Activated T-cell treated with anti-CD3 and anti-CD28 coated beads, Interleukin-2, amount 50 U/mL, for 24 hours (primary cell): Measurements from ENCODE around the gene LINGO1.

Experiments
- DNase-seq: peaks from one replicate; pipeline ENCODE4 v3.0.0-alpha.2; 2020
- H3K27ac Mint-ChIP-seq: 2 replicates; pipeline ENCODE4 v1.8.0; 2020; ENCODE audit warnings: mild to moderate bottlenecking, mixed read lengths
- H3K27me3 Mint-ChIP-seq: 2 replicates; pipeline ENCODE4 v1.8.0; 2020; ENCODE audit warnings: mixed read lengths
- H3K36me3 Mint-ChIP-seq: 2 replicates; pipeline ENCODE4 v1.8.0; 2020; ENCODE audit warnings: low read depth, mixed read lengths
- H3K4me1 Mint-ChIP-seq: 2 replicates; pipeline ENCODE4 v1.8.0; 2020; ENCODE audit warnings: low read depth, mixed read lengths
- H3K4me3 Mint-ChIP-seq: 2 replicates; pipeline ENCODE4 v1.8.0; 2020; ENCODE audit warnings: mild to moderate bottlenecking, moderate library complexity, mixed read lengths
- H3K9me3 Mint-ChIP-seq: 2 replicates; pipeline ENCODE4 v1.8.0; 2020; ENCODE audit warnings: mixed read lengths

Gene LINGO1

DNA sequence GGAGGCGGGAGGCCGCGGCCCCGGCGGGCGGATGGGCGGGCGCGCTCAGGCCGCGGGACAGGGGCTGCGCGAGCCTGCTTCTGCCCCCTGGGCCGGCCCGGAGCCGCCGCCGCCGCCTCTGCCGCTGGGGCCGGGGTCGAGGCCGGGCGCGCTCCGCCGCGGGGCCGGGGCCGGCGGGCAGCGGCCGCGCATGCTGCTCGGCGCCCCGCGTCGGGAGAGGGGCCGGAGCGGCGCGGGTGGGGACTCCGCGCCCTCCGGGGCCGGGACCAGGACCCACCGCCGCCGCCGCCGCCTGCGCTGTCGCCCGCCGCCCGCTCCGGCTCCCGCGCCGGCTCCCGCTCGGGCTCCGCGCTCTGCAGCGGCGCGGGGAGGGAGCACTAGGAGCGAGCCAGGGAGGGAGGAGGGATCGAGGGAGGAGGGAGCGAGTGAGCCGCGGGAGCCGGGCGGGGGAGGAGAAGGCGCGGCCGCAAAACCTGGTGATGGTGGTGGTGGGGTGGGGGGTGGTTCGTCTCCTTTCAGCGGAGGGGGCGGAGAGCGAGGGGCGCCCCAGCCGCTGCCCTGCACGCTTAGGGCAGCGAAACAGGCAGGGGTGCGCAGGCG lies at the start of gene LINGO1:
Gene LINGO1, minus strand, starts transcription at position 379 of the 600 bp plus-strand sequence. CDS start 597 bp downstream, outside the sequence.
- Mint-ChIP-seq H3K27ac (no peak within 1 kb of the TSS), H3K9me3 (no peaks in the 10 kb centered on the region), H3K36me3 (no peaks in the 10 kb centered on the region), H3K27me3 (peaks cover 75% of the 10 kb centered on the region), H3K4me1 (peaks cover 10% of the 10 kb centered on the region), H3K4me3 (peak within 1 kb of the TSS; percentile 52)
- DNase-seq: no peak

DNA sequence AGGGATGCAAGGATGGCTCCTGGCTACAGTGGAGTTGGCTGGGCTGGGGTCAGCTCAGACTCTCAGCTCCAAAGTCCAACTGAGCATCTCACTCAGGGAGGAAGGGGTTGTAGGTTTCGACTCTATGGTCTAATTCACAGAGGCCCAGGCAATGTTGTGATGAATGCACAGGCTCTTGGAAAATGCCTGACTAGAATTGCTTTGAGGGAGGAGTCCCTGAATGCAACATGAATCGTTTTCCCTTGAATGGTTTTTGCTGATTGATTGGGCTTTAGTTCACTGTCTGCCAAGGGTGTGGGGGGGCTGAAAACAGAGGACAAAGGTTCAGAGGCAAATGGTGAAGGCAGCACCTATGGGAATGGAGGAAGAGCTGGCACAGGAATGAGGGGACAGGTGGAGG lies 48.6 kb upstream of the LINGO1 start:
- no peak overlapping the region for H3K27ac Mint-ChIP-seq
- H3K9me3 Mint-ChIP-seq: no peaks in the 10 kb centered on the region
- no peaks in the 10 kb centered on the region for H3K4me1 Mint-ChIP-seq
- peaks cover 39% of the 10 kb centered on the region for H3K27me3 Mint-ChIP-seq
- no peaks in the 10 kb centered on the region for H3K36me3 Mint-ChIP-seq
- H3K4me3 Mint-ChIP-seq: no peak overlapping the region
- no peak for DNase-seq

GRCh38 chr15:77676569-77677375 lies 44.1 kb upstream of the LINGO1 start:
- H3K27ac Mint-ChIP-seq: no peak overlapping the region
- no peak overlapping the region for H3K4me3 Mint-ChIP-seq
- no peak for DNase-seq
- no peaks in the 10 kb centered on the region for H3K4me1 Mint-ChIP-seq
- H3K9me3 Mint-ChIP-seq: no peaks in the 10 kb centered on the region
- peaks cover 29% of the 10 kb centered on the region for H3K27me3 Mint-ChIP-seq
- no peaks in the 10 kb centered on the region for H3K36me3 Mint-ChIP-seq

GRCh38 chr15:77675806-77676415 lies 43.2 kb upstream of the LINGO1 start:
- Mint-ChIP-seq H3K27me3 (peaks cover 22% of the 10 kb centered on the region), H3K4me3 (no peak overlapping the region), H3K27ac (no peak overlapping the region), H3K9me3 (no peaks in the 10 kb centered on the region), H3K4me1 (no peaks in the 10 kb centered on the region), H3K36me3 (no peaks in the 10 kb centered on the region)
- DNase-seq: no peak

DNA sequence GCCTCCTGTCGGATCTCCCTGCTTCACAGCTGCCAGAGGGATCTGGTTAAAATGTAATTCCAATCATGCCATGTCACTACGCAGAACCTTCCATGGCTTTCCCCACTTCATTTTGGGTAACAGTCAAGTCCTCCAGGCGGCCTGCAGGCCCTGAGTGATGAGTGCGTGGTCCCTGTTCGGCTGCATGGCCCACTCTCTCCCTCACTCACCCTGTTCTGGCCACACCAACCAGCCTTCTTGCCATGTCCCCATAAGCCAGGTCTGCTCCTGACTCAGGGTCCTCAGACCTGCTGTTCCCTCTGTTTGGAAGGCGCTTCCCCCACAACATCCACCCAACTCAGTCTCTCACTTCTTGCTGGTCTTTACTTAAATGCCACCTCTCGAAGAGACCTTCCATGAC lies 41.6 kb upstream of the LINGO1 start:
- DNase-seq: no peak
- peaks cover 17% of the 10 kb centered on the region for H3K27me3 Mint-ChIP-seq
- no peak overlapping the region for H3K27ac Mint-ChIP-seq
- H3K9me3 Mint-ChIP-seq: no peaks in the 10 kb centered on the region
- no peaks in the 10 kb centered on the region for H3K4me1 Mint-ChIP-seq
- H3K4me3 Mint-ChIP-seq: no peak overlapping the region
- H3K36me3 Mint-ChIP-seq: no peaks in the 10 kb centered on the region

DNA sequence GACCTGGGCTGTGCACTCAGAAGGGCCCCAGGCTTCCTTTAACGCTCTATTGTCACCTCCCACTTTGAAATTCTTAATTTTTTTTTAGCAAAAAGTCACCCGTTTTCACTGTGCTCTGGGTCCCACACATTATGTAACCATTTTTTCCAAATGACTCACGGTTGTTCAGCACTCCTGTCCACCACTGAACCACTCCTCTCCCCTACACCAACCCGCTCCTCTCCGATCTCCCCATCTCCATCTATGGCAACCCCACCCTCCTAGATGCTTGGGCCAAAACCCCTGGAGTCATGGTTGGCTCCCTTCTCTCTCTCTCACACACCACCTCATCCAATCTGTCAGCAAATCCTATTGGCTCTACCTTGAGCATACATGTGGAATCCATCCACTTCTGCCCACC lies 41.2 kb upstream of the LINGO1 start:
- H3K4me3 Mint-ChIP-seq: no peak overlapping the region
- peaks cover 15% of the 10 kb centered on the region for H3K27me3 Mint-ChIP-seq

DNA sequence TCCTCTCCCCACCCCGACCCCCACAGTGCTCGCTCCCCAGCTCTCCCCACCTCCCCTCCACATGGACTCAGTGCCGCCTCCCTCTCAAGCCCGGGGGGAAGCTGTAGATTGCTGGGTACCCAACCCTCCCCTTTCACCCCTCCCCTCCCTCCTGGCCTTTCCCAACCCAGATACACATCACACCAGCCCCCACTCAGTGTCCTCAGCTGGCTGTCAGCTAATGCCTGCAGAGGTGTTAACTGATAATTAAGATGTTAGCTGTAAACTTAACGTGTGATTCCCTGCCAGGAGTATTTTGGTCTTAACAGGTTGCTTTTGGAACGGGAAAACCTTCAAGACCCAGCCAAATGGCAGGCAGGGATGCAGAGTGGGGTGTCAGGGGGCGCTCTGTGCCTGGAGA lies 39.4 kb upstream of the LINGO1 start:
- H3K9me3 Mint-ChIP-seq: no peaks in the 10 kb centered on the region
- H3K36me3 Mint-ChIP-seq: no peaks in the 10 kb centered on the region
- H3K27ac Mint-ChIP-seq: no peak overlapping the region
- no peak overlapping the region for H3K4me3 Mint-ChIP-seq
- H3K4me1 Mint-ChIP-seq: no peaks in the 10 kb centered on the region
- peaks cover 3% of the 10 kb centered on the region for H3K27me3 Mint-ChIP-seq
- no peak for DNase-seq

More for the DNA sequence above, 41.2 kb upstream of the LINGO1 start:
- H3K9me3 Mint-ChIP-seq: no peaks in the 10 kb centered on the region
- H3K27ac Mint-ChIP-seq: no peak overlapping the region
- no peaks in the 10 kb centered on the region for H3K36me3 Mint-ChIP-seq
- DNase-seq: no peak
- no peaks in the 10 kb centered on the region for H3K4me1 Mint-ChIP-seq

DNA sequence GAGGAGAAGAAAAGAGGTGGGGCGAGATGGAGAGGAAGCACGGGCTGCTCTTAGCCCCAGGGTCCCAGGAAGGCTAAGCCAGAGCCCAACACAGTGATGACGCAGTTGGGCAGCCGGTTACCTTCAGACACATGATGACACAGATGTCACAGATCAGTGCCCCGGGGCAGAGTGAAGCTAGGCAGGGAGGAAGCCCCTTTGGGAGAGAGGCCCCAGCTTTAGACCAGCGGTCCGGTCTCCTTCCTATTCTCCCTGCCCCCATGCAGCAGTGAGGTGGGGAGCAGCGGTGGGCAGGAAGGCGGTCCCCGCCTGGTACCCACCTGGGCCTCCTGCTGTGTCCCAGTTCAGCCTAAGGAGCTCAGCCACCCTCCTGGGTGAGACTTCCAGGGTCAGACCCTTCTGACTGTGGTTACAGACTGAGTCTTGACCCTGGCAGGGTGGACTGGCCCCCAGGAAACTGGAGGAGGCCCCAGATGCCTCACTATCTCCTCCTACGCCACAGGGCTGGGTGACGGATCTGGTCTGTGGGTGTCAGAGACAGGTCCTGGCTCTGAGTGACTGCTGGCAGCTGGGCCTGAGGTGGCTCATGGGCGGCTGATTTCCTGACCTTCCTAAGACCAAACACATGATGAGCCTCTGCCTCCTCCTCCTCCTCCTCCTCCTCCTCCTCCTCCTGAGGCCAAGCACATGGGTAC lies 38.8 kb upstream of the LINGO1 start:
- no peaks in the 10 kb centered on the region for H3K36me3 Mint-ChIP-seq
- no peaks in the 10 kb centered on the region for H3K9me3 Mint-ChIP-seq
- H3K27me3 Mint-ChIP-seq: peaks cover 7% of the 10 kb centered on the region
- no peak overlapping the region for H3K4me3 Mint-ChIP-seq
- H3K27ac Mint-ChIP-seq: no peak overlapping the region
- no peak for DNase-seq
- H3K4me1 Mint-ChIP-seq: no peaks in the 10 kb centered on the region

DNA sequence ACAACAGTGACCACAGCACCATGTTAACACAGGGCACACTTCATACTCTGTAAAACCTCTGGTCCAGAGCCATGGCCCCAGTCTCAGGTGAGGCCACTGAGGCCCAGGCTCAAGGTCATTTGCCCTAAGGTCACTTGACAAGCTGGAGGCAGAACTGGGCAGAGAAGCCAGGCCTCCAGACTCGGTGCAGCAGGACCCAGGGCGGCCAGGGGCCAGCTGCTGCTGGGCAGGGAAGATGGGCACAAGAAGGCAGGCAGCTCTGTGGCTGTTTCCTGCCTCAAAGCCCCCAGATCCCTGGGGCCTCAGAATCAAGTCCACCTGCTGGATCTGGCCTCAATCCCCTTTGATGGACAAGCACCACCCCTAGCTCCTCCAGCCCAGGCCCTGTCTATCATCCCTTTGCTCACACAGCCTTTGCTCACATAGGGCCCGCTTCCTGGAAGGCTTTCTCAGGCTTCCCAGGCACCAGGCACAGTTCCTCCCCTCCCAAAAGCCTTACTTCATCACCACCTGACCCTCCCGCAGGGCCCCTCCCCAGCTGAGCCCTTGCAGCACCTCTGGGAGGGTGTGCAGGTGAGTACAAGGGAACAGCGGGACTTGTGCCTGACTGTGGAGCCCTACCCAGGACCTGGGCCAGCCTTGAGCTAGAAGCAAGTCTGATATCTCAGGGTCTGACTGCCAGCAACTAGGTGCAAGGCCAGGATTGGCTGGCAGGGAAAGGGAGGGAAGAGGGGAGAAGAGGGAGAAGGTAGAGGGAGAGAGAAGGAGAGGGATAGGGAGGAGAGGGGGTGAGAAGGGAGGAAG lies 38.0 kb upstream of the LINGO1 start:
- Mint-ChIP-seq H3K4me3 (no peak overlapping the region), H3K27ac (no peak overlapping the region), H3K4me1 (no peaks in the 10 kb centered on the region), H3K27me3 (peaks cover 7% of the 10 kb centered on the region), H3K36me3 (no peaks in the 10 kb centered on the region), H3K9me3 (no peaks in the 10 kb centered on the region)
- DNase-seq: no peak

DNA sequence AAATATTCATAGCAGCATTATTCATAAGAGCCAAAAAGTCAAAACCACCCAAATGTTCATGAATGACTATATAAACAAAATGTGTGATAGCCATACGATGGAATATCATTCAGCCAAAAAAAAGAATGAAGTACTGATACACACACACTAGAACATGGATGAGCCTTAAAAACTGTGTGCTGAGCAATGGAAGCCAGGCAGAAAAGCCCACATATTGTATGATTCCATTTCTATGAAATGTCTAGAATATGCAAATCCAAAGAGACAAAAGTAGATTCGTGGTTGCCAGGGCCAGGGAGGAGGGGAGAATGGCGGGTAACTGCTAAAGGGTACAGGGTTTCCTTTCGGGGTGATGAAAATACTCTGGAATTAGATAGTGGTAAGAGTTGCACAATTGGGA lies 37.2 kb upstream of the LINGO1 start:
- peaks cover 7% of the 10 kb centered on the region for H3K27me3 Mint-ChIP-seq
- no peak overlapping the region for H3K4me3 Mint-ChIP-seq
- H3K36me3 Mint-ChIP-seq: no peaks in the 10 kb centered on the region
- H3K27ac Mint-ChIP-seq: no peak overlapping the region
- H3K9me3 Mint-ChIP-seq: no peaks in the 10 kb centered on the region
- no peaks in the 10 kb centered on the region for H3K4me1 Mint-ChIP-seq
- DNase-seq: no peak

DNA sequence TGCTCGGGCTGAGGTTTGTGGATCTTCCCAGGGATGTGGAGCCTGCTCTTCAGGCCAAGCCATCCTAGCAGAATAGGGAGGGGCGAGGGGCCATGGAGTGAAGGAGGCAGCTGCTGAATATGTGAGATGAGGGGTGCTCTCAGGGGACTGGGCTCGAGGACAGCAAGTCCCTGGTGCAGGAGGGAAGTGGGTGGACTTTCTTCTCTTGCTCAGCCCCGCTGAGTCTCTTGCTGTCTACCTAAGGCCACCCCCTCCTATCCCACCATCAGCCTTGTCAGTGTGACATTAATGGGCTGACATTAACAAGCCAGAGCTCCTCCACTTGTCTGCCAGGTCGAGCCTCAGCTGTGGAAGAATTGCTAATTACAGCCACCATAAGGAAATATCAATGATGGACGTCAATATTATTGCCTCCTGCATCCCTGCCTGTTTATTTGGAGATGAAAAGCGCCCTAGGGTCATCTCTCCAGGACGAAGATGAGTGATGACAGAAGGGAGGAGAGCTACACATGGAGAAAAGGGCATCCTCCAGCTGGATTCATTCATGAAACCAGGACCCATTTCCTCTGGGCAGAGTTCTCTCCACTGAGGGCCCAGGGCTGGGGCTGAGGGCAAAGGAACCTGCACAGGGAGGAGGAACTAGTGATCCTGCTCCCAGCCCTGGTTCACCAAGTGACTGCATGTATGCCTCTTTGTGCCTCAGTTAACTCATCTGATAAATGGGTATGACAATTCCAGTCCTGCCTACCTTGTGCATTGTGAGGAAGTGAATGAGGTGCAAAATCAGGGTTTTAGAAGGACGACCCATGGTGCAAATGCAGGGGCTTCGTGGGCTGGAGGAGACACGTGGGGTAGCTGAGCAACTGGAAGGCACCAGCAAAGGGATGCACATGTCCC lies 34.9 kb upstream of the LINGO1 start:
- no peaks in the 10 kb centered on the region for H3K36me3 Mint-ChIP-seq

DNA sequence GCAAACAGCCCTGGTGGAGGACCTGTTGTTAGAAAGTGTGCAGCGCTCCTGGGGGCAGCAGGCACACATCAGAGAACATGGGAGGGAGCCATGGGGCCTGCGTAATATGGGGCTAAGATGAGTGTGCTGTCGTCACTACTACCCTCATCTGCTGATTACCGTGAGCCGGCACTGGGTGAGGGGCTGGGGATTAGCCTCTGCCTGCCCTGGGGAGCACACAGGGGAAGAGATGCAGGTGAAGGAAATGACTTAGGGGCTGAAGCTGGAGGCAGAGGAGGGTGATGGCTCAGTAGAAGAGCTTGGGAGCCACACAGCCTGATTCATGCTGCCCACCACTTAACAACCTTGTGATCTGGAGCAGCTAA lies 33.6 kb upstream of the LINGO1 start:
- Mint-ChIP-seq H3K4me3 (no peak overlapping the region), H3K27me3 (peaks cover 7% of the 10 kb centered on the region), H3K9me3 (no peaks in the 10 kb centered on the region), H3K36me3 (no peaks in the 10 kb centered on the region), H3K27ac (no peak overlapping the region), H3K4me1 (no peaks in the 10 kb centered on the region)
- no peak for DNase-seq

More for the DNA sequence above, 34.9 kb upstream of the LINGO1 start:
- DNase-seq: no peak
- no peak overlapping the region for H3K4me3 Mint-ChIP-seq
- no peaks in the 10 kb centered on the region for H3K9me3 Mint-ChIP-seq
- peaks cover 7% of the 10 kb centered on the region for H3K27me3 Mint-ChIP-seq
- no peaks in the 10 kb centered on the region for H3K4me1 Mint-ChIP-seq
- no peak overlapping the region for H3K27ac Mint-ChIP-seq

DNA sequence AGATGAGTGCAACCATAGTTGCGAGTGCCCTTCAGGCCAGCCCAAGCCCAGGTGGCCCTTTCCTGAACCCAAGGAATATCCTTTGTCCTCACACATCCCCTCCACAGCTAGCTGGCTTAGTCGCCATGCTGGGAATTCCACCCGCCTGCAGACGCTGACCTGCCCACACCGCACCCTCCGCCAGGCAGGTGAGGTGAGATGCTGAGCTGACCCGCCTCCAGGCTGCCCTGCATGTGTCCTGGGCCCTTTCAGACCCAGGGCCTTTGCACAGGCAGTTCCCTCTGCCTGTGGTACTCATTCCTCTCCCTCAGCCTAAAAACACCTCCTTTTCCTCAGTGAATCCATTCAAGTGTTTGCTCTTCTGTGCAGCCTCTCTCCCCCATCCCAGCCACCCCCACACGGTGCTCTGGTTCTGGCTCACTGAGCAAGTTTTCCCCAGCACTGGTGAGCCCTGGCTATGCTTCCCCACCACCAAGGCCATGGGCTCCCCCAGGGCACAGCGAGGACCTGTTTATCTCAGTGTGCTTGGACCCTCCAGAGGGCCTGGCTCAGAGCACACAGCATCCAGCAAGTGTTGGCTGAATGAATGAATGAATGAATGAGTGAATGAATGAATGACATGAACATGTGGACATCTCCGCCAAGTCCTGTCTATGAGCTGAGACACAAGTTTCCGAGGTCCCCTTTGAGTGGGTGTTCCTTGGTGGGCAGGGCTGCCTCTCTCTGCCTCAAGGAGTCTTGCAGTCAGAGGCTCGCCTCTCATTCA lies 33.0 kb upstream of the LINGO1 start:
- H3K27me3 Mint-ChIP-seq: peaks cover 10% of the 10 kb centered on the region
- H3K4me1 Mint-ChIP-seq: no peaks in the 10 kb centered on the region
- no peak overlapping the region for H3K27ac Mint-ChIP-seq
- no peaks in the 10 kb centered on the region for H3K9me3 Mint-ChIP-seq
- no peaks in the 10 kb centered on the region for H3K36me3 Mint-ChIP-seq
- no peak overlapping the region for H3K4me3 Mint-ChIP-seq
- no peak for DNase-seq
